ENCODE data around the gene LRIT1.

The LRIT1 gene

DNA sequence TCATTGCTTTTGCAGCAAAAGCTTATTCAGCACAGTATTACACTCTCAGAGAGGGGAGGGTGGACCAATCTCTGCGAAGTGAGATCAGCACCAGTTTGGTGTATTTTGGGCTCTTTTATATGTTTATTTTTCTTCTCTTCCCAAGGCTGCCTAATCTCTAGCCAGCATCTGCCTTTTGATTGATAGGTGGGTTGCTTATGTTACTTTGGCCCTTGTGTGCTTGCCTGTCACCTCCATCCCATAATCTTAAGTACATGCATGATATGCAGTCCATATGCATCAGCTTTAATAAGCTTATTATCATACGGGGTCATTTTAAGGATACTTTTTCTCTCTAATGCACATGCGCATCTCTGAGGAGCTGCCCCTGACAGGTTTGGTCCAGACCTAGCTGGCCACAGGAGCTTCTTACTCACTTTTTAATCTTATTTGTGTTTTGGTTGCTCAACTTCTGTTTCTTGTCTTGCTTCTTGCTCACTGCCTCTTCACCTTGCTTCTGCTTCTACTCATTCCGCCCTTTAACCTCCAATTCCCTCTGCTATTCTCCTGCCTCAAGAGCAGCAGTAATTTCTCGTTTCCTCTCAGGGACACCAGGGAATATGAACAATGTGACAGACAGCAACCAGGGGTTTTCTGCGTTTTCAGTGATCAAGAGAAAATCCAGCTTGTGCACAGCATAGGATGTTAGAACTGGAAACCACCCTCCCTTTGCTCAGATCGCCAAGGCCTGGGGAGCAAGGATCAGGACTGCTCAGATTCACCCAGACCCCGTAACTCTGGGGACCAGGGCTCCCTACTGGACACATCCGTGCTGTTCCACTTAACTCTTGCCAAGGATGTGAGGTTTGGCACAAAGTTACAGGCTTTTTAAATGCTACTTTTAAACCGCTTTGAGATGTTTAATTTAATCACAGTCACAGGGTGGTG lies 13.5 kb upstream of the LRIT1 start:
- DNase-seq (ENCODE audit: low spot score): no peak

DNA sequence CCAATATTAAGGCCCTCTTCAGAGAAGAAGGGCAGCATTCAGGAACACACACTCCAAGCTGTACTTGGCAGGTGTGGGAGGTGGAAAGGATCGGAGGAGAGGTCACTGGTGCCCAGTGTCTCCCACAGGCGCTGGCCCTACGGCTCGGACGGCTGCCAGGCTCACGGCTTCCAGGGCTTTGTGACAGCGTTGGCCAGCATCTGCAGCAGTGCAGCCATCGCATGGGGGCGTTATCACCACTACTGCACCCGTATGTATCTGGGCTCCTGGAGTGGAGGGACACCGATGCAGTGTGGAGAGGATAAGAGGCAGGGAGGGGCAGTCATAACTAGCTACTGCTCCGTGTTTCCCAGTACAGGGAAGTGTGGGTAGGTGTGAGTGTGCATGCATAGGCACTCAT lies 7.4 kb upstream of the LRIT1 start:
- no peak for DNase-seq (ENCODE audit: low spot score)

DNA sequence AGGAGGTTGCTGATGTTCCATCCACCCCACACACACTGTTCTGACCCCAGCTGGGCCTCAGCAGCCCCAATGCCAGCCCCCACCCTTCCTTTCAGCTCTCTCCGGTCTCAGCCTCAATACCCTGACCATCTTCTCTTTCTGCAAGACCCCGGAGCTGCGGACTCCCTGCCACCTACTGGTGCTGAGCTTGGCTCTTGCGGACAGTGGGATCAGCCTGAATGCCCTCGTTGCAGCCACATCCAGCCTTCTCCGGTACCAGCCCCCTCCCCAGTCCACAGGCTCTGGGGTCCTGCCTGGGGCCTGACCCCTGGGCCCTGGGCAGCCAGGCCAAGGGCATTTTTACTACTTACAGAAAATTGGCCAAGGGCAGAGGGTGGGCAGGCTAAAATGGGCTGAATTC lies 6.2 kb upstream of the LRIT1 start:
- DNase-seq (ENCODE audit: low spot score): no peak

DNA sequence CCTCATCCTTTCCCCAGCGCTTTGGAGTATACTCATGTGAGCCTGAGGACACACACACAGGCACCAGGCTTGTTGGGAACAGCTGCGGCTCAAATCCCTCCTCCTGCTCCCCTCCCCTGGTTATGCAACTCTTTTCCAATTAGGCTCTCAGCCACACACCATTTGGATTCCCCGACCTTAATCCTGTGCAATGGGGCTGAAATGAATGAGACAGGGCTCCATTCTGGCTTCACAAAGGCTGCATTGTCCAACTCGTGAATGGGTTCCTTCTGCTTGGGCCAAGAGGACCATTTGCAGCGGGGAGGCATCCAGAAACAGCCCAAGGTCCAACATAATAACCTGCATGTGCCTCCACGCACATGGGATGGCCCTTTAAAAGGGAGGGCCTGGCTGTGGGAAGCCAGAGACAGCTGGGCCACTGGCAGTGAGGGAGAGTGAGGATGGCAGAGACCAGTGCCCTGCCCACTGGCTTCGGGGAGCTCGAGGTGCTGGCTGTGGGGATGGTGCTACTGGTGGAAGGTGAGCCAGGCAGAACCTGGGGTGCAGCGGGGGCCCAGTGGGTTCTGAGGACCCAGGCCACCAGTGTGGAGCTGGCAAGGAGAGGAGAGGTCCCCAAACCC lies 3.4 kb upstream of the LRIT1 start, which contains the start of gene RGR:
Gene RGR (plus strand): TSS at position 403 of the 620 bp plus-strand sequence. CDS start 38 bp downstream, at position 441.
- no peak for DNase-seq (ENCODE audit: low spot score)

DNA sequence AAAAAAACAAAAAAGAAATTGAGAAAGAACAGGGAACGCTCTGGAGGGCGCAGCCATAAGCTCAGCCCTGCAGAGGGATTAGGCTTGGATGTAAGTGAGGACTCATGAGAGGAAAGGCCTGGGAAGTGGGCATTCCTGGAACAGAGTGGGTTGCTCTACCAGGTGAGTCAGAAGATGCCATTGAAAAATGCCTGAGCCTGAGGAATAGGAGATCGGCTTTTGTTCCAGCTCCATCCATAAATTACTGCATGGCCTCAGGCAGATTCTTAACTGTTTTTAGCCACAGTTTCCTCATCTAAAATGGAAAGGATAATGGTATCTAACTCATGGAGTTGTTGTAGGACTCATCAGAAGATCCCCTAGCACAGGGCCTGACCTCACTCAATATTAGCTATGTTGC lies 2.4 kb upstream of the LRIT1 start:
- DNase-seq (ENCODE audit: low spot score): no peak

DNA sequence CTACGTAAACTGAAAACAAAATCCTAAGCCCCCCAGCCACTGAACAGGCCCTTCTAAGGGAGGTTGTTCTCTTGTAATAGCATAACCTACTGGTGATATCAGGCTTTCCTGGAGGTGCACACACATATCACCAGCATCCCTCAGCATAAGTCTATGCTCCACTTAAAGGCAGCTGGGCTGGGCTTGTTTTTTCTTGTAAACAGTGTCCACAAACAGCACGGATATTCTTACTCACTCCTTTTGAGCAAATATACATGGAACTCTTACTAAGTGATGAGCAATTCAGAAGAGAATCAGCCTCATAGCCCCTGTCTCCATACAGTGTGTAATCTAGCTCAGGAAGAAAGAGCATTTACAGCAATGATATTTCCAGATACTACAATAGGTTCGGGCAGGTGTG lies 2.4 kb downstream of the LRIT1 start:
- DNase-seq (ENCODE audit: low spot score): no peak

DNA sequence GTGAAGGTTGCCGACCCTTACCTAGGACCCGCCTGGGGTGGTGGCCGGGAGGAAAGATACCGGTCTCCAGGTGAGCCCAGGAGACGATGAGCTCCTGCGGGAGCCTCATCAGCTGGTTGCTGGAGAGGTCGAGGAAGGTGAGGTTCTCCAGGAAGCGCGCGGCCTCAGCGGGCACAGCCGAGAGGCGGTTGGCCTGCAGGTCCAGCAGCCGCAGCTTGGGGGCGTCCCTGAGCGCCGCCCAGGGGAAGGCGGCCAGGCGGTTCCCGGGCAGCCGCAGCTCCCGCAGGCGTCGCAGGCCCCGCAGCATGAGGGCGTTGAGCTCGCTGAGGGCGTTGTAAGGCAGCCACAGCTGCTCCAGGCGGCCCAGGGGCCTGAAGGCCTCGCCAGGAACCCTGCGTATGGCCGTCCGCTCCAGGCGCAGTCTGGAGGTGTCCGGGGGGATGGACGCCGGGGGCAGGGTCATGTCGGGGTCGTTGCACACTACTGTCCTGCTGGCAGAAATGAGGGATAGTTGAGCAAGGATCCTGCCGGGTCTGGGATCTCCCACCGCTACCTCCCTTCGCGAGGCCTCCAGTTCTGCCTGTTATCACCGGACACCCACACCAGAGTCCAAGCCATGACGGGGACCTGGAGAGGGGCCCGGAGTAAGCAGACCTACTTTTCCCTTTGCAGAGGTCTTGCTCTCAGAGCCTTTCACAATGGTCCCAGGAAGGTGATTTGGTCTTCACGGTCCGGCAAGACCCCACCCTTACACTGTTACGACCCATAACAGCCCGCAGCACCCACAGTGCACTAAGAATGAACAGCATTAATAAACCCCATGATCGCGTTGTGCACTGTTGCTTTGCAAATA lies 3.9 kb downstream of the LRIT1 start:
- DNase-seq (ENCODE audit: low spot score): no peak

DNA sequence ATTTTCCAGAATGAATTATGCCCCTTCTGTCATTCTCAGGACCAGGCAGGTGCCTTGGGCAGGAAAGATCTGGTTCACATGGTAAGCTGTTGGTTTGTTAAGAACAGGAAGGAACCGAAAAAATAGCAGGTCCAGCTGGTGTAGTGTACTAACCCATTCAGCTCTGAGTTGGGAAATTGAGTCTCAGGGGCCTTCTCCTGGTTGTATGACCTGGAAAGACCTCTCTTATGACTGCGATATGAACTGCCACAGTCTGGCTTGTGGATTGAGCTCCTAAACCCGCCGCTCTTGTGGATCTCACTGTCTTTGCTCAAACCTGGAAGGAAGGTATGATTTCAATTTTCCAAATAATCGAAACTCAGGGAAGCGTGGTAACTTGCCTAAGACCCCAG lies 4.5 kb downstream of the LRIT1 start:
- no peak for DNase-seq (ENCODE audit: low spot score)

DNA sequence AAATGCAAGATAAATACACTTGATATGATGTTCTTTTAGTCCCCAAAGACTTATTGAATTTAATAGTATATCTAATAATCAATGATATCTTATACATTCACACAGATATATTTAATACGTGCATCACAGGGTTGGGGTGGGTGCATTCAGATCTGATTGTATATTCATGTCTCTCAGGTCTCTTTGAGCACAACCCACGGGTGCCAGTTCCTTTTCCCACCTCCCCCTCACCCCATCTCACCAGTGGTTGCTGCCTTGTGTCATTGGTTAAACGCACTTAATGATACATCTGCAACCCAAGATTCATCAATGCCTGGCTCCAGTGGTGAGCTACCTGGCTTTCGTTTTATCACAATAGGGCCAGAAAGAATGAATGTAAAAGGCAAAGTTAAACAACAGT lies 6.2 kb downstream of the LRIT1 start:
- no peak for DNase-seq (ENCODE audit: low spot score)

DNA sequence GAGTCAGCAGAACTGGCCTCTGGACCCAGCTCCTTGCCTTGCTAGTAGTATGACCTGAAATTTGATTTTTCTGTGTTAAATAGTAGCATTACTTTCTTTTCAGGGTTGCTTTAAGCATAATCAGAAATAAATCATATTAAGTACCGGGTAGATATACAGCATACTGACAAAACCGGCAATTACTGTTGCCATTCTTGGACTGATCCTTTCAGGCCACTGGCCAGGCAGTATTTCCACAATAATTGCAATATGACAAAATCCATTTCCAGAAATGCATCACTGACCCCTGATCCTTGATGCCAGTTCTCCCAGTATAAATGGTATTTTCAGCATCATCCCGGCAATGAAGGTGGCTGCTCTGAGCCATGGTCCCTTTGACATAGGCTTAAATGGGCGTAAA lies 6.9 kb downstream of the LRIT1 start:
- DNase-seq (ENCODE audit: low spot score): no peak

DNA sequence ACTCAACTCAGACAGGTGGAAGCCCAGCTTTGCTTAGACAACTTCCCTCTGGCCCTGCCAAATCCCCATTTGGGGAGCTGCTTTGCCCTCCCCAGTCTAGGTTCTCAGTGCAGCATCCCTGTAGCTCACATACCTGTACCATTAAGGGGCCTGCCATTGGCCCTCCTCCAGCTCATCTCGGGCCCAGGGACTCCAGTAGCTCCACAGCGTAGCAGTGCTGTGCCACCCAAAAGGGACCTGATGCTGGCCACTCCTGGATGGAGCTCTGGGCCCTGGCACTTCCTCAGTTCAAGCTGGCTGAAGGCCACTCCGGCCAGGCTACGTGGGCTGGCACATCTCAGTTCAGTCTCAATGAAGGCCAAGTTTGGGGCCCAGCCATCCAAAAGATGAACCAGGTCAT lies 7.4 kb downstream of the LRIT1 start:
- DNase-seq (ENCODE audit: low spot score): no peak

DNA sequence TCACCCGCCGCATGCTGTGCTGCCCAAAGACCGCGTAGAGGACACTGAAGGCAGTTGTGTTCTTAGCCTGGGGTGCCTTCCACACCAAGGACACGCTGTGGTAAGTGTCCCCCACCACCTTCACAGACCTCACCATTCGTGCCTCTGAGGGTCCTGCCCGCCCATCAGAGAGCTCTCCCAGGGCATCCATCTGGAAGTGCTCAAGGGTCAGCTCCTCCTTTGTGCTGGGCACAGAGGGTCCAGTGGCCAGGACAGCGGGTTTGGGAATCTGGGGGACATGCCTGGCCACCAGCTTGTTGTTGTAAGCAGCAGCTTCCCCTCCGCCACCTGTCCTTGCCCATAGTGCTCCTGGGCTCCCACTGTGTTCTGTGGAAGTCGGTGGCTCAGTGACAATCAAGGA lies 9.0 kb downstream of the LRIT1 start:
- DNase-seq (ENCODE audit: low spot score): no peak

DNA sequence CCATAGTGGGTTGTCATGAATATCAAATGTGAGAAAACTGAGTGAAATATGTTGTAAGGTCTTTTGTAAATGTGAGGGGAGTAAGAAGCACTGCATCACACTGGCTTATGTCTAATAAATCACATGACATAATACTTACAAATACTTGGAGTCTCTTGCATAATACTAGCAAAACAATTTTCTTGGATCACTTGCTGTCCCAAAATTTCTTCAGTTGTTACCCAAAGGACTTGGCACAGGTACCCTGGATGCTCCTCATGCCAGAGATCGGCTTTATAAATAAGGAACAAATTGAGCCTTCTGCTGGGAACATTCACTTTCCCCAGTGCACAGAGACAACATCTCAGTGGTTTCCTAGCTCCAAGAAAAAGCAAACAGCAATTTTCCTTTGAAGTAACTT lies 11.0 kb downstream of the LRIT1 start:
- DNase-seq (ENCODE audit: low spot score): no peak

DNA sequence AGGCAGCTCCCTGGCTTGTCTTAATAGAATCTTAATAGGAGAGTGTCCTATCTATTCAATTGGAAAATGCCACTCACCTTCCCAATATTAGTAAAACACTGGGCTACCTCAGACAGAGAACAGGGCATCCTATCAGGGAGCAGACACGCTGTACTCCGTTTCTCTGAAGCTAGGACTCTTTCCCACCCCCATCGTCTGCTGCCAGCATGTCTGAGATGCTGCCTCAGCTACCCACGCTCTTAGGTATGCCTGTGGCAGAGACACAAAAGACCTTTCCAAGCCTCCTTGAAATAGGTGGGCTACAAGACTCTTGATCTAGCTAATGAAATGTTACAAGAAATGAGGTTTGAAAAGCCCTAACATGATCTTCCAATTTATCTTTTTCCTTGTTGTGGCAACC lies 13.5 kb downstream of the LRIT1 start:
- no peak for DNase-seq (ENCODE audit: low spot score)

DNA sequence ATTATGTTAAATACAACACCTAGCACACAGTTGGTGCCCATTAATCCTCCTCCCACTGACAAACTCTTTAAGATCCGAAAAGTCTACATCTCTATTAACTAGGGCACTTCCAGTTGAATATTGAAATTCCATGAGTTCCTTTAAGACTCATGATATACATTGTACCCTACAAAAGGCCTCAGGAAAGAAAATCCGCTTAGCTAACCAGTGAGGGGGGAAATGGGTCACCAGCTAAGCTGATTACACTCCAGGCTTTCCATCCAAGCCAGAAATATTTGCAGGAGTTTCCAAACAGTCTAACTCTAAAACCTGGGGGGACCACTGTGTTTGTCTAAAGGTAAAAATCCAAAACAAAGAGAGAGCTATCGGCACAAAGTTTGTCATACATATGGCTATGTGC lies 14.7 kb downstream of the LRIT1 start:
- DNase-seq (ENCODE audit: low spot score): no peak

DNA sequence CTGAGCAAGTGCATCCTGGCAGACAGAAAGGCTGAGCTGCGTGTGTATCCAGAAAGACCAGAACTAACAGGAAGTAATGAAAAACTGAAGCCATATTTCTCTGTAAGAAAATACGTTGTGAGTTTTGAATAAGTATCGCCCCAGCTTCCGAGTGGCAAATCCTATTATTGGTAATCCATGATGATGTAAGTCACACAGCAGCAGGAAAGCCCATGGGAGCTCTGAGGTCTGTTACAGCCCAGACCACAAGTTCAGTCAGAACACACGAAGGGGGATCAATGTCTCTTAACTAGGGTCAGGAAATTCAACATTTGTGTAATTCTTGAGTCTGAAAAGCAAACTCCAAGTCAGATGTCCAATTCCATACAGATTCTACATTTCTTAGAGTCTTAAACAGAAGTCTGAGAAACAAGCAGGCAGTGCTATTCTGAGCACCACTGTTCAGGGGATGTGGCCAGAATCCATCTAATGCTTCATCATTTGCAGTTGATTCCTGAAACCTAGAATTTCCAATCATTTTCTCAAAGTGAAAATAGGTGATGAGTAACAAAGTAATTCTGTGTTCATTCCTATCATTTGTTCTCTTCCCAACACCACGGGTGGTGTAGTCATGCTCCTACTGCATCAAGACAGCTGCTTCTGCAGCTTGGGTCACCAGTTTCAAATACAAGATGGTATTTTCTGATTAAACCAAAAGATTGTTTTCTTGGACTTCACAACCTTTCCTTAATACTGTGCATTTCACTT lies 15.7 kb downstream of the LRIT1 start, which contains the start of gene LRIT2:
Gene LRIT2 (minus strand): TSS at position 118 of the 747 bp plus-strand sequence. CDS start 24 bp downstream, at position 94.
- DNase-seq (ENCODE audit: low spot score): no peak

DNA sequence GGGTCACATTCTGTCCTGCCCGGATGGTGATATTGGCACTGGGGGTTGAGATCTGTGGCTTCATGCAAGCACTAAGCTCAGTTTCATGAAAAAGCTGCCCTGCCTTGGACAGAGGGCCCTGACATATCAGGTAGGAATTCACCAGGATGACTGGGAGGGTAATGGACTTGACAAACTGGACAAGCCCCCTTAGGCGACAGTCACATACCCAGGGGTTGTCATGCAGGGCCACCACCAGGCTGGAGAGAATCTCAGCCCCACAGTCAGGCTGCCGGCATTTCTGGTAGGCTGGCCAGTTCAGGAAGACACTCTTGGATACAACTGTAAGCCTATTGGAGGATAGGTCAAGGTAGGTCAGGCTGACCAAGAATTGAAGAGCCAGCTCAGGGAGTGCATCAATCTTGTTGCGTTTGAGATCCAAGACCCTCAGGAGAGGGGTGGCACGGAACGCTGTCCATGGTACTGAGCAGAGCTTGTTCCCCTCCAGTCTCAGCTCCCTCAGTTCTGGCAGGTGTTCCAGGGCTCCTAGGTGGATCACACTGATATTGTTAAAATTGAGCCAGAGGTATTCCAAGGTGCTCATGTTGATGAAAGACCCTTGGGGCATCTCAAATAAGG lies 16.8 kb downstream of the LRIT1 start:
- no peak for DNase-seq (ENCODE audit: low spot score)

DNA sequence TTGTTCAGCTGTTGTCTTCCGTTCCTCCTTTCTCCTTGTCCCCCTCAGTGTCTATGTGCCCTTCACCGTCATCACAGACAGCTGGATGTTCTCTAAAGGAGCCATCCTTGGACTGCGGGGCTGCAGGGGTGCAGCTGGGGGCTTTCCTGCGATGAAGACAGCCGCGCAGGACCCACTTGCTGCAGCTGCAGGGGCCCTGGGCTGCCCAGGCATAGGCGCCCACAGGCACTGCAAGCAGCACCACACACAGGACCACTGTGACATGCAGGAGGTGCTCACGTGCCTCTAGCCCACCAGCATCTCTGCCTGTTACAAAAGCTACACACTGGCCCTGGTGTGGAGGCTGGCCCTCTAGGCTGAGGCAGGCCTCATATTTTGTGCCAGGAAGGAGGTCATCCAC lies 19.4 kb downstream of the LRIT1 start:
- DNase-seq (ENCODE audit: low spot score): no peak

DNA sequence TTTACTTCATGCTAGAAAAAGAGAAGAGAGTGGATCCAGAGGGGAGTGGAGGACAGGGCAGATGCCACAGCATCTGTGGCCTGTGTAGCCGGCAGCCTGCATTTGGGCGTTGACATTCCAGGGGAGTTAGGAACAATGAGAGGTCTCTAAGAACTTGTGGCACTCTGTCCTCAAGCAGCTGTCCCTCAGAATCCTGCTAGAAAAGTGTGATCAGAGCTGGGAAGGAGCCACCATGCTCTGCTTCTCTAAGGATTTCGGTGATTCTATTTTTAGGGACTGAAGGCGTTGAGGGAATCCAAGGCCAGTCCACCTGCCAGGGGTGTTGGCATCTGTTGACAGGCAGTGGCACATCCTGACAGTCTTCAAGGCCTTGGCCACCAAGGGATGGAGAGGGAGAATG lies 23.6 kb downstream of the LRIT1 start:
- DNase-seq (ENCODE audit: low spot score): no peak

DNA sequence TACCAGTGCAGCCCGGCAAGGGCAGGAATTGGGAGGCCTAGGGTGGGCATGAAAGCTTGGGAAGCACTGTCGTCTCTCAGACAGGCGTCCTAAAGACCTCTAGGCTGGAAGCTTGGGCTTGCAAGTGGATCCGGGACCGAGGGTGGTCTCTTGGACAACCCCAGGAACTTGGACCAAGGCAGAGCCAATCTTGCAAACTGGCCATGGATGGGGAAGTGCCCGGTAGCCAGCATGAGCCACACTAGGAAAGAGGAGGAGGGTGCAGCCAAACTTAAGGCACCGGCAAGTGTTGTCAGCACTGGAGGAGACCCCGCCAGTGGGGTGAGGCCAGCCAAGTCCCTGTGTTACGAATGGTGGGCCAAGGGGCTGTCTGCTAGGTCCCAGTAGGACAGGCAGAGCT lies 24.5 kb downstream of the LRIT1 start:
- no peak for DNase-seq (ENCODE audit: low spot score)

DNA sequence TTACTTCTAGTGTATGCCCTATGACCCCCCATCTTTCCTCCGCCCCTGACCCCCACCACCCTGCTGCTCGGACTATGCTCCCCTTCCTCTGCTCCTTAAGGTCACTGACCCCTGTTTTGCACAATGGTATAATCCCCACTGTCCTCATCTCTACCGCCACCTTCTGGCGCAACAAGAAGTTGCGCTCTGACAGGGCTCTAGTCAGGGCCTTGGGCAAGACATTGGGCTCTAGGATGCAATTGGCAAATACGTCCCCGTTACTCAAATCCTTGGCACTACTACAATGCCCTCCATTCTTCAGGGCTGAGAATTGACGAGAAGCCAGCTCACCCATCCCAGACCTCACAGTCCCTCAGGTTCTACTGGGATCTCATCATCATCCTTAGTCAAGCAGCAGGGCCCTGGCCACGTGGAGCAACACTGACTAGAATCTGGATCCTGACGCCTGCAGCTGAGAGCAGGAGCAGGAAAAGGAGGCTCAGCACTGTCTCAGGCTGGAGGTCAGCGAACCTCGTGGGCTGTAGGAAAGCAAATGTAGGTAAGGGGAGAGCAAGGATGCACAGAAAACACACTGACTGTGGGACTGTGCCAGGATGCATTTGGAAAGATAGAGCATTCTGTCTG lies 26.6 kb downstream of the LRIT1 start:
- no peak for DNase-seq (ENCODE audit: low spot score)
